Measurements from ENCODE around the gene SLC1A1.

SLC1A1 gene

GRCh38 chr9:4547016-4547415 lies 56.7 kb downstream of the SLC1A1 start:
- no peaks in the 10 kb centered on the region for H3K4me1 ChIP-seq (ENCODE audit: insufficient read depth, poor library complexity, severe bottlenecking)
- H3K9me3 ChIP-seq (ENCODE audit: severe bottlenecking): no peaks in the 10 kb centered on the region
- no peak overlapping the region for H3K27ac ChIP-seq (ENCODE audit: poor library complexity, severe bottlenecking)
- TF ChIP-seq, protein P1, sequence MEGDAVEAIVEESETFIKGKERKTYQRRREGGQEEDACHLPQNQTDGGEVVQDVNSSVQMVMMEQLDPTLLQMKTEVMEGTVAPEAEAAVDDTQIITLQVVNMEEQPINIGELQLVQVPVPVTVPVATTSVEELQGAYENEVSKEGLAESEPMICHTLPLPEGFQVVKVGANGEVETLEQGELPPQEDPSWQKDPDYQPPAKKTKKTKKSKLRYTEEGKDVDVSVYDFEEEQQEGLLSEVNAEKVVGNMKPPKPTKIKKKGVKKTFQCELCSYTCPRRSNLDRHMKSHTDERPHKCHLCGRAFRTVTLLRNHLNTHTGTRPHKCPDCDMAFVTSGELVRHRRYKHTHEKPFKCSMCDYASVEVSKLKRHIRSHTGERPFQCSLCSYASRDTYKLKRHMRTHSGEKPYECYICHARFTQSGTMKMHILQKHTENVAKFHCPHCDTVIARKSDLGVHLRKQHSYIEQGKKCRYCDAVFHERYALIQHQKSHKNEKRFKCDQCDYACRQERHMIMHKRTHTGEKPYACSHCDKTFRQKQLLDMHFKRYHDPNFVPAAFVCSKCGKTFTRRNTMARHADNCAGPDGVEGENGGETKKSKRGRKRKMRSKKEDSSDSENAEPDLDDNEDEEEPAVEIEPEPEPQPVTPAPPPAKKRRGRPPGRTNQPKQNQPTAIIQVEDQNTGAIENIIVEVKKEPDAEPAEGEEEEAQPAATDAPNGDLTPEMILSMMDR (IDR thresholded peaks at IDR 0.05; ENCODE audit: poor library complexity, severe bottlenecking): no peak
- no peaks in the 10 kb centered on the region for H3K27me3 ChIP-seq (ENCODE audit: insufficient read depth, poor library complexity, severe bottlenecking)
- H3K36me3 ChIP-seq (ENCODE audit: low read depth): no peaks in the 10 kb centered on the region
- DNase-seq (ENCODE audit: low spot score) (no peak), ATAC-seq (ENCODE audit: low read depth) (no peak)
- no peak overlapping the region for H3K4me3 ChIP-seq (ENCODE audit: severe bottlenecking)

GRCh38 chr9:4548811-4549725 lies 58.8 kb downstream of the SLC1A1 start:
- Histone ChIP-seq H3K36me3 (ENCODE audit: low read depth) (no peaks in the 10 kb centered on the region), H3K27me3 (ENCODE audit: insufficient read depth, poor library complexity, severe bottlenecking) (no peaks in the 10 kb centered on the region), H3K4me3 (ENCODE audit: severe bottlenecking) (no peak overlapping the region), H3K4me1 (ENCODE audit: insufficient read depth, poor library complexity, severe bottlenecking) (no peaks in the 10 kb centered on the region), H3K9me3 (ENCODE audit: severe bottlenecking) (no peaks in the 10 kb centered on the region), H3K27ac (ENCODE audit: poor library complexity, severe bottlenecking) (no peak overlapping the region)
- DNase-seq (ENCODE audit: low spot score) (no peak), ATAC-seq (ENCODE audit: low read depth) (no peak)
- TF ChIP-seq, protein P1 (IDR thresholded peaks at IDR 0.05; ENCODE audit: poor library complexity, severe bottlenecking): no peak

- H3K4me1 ChIP-seq (ENCODE audit: insufficient read depth, poor library complexity, severe bottlenecking): no peaks in the 10 kb centered on the region
- H3K27ac ChIP-seq (ENCODE audit: poor library complexity, severe bottlenecking): no peak overlapping the region
- H3K36me3 ChIP-seq (ENCODE audit: low read depth): no peaks in the 10 kb centered on the region
- no peaks in the 10 kb centered on the region for H3K9me3 ChIP-seq (ENCODE audit: severe bottlenecking)
- ATAC-seq (ENCODE audit: low read depth) (no peak), DNase-seq (ENCODE audit: low spot score) (no peak)
- no peaks in the 10 kb centered on the region for H3K27me3 ChIP-seq (ENCODE audit: insufficient read depth, poor library complexity, severe bottlenecking)
- TF ChIP-seq, protein P1 (IDR thresholded peaks at IDR 0.05; ENCODE audit: poor library complexity, severe bottlenecking): no peak
- H3K4me3 ChIP-seq (ENCODE audit: severe bottlenecking): no peak overlapping the region
Observed at GRCh38 chr9:4549751-4550295, 59.6 kb downstream of the SLC1A1 start.

GRCh38 chr9:4550777-4551484 lies 60.7 kb downstream of the SLC1A1 start:
- Histone ChIP-seq H3K9me3 (ENCODE audit: severe bottlenecking) (no peaks in the 10 kb centered on the region), H3K27me3 (ENCODE audit: insufficient read depth, poor library complexity, severe bottlenecking) (no peaks in the 10 kb centered on the region), H3K27ac (ENCODE audit: poor library complexity, severe bottlenecking) (no peak overlapping the region), H3K36me3 (ENCODE audit: low read depth) (no peaks in the 10 kb centered on the region), H3K4me3 (ENCODE audit: severe bottlenecking) (no peak overlapping the region), H3K4me1 (ENCODE audit: insufficient read depth, poor library complexity, severe bottlenecking) (no peaks in the 10 kb centered on the region)
- DNase-seq (ENCODE audit: low spot score) (no peak), ATAC-seq (ENCODE audit: low read depth) (no peak)
- TF ChIP-seq, protein P1 (IDR thresholded peaks at IDR 0.05; ENCODE audit: poor library complexity, severe bottlenecking): no peak
